Calu3 (cell line): ENCODE data around the gene RAP1GAP. TPM values are rescaled to one million over a fixed set of nuclear protein-coding genes. Genes with fewer than 3 reads are reported as not detected.

Experiments used
- BruUV-seq: library from RNA; stranded (reverse); fragments of 400-500 nt; replicated peaks from 2 replicates; lab custom pipeline; 2021; lab: Mats Ljungman, UMichigan
- CTCF ChIA-PET: fragments of 300-600 bp; sonication (Branson Sonifier 250); formaldehyde crosslinking; loops from one replicate; lab custom pipeline; 2022; ENCODE audit warnings: antibody characterized with exemption; lab: Charles Lee
- DNase-seq: peaks from one replicate; pipeline ENCODE4 v3.0.0; 2022
- H3K27ac Mint-ChIP-seq: one replicate; pipeline ENCODE4 v1.8.0; 2022; ENCODE audit warnings: mixed read lengths; ENCODE audit not compliant: unreplicated experiment
- H3K27me3 Mint-ChIP-seq: one replicate; pipeline ENCODE4 v1.8.0; 2022; ENCODE audit warnings: mixed read lengths; ENCODE audit not compliant: unreplicated experiment
- H3K36me3 Mint-ChIP-seq: one replicate; pipeline ENCODE4 v1.8.0; 2022; ENCODE audit warnings: mild to moderate bottlenecking, moderate library complexity, mixed read lengths; ENCODE audit not compliant: insufficient read depth, unreplicated experiment
- H3K4me1 Mint-ChIP-seq: one replicate; pipeline ENCODE4 v1.8.0; 2022; ENCODE audit warnings: mild to moderate bottlenecking, low read depth, mixed read lengths; ENCODE audit not compliant: unreplicated experiment
- H3K4me3 Mint-ChIP-seq: one replicate; pipeline ENCODE4 v1.8.0; 2022; ENCODE audit warnings: mild to moderate bottlenecking, low read depth, moderate library complexity, mixed read lengths; ENCODE audit not compliant: unreplicated experiment
- H3K9me3 Mint-ChIP-seq: one replicate; pipeline ENCODE4 v1.8.0; 2022; ENCODE audit warnings: low read depth, mixed read lengths; ENCODE audit not compliant: unreplicated experiment
- intact Hi-C: fragments of 100-400 bp; cut with micrococcal nuclease; formaldehyde crosslinking; loops from one replicate; pipeline ENCODE4 v1.10.0; 2022; ENCODE audit not compliant: unreplicated experiment
- total RNA-seq: library from RNA; stranded (reverse); gene quantifications from 2 replicates; pipeline ENCODE4 v1.2.3, GENCODE V29; 2022
- TF ChIP-seq, protein P1 (sequence below): fragments of 200-600 bp; IDR thresholded peaks from one replicate; pipeline ENCODE4 v1.8.0; 2022; ENCODE audit warnings: antibody characterized with exemption; ENCODE audit not compliant: unreplicated experiment

The RAP1GAP gene
- total RNA-seq, 1 experiment from 2014 or later, result 23.8 TPM

GRCh38 chr1:21637514-21637913 is 31.6 kb downstream of the RAP1GAP start:
- Mint-ChIP-seq H3K36me3 (peaks cover 20% of the 10 kb centered on the region), H3K4me3 (no peak overlapping the region), H3K27ac (no peak overlapping the region), H3K27me3 (no peaks in the 10 kb centered on the region), H3K9me3 (no peaks in the 10 kb centered on the region), H3K4me1 (peaks cover 40% of the 10 kb centered on the region)
- no TSS peak for BruUV-seq
- TF ChIP-seq, protein P1, sequence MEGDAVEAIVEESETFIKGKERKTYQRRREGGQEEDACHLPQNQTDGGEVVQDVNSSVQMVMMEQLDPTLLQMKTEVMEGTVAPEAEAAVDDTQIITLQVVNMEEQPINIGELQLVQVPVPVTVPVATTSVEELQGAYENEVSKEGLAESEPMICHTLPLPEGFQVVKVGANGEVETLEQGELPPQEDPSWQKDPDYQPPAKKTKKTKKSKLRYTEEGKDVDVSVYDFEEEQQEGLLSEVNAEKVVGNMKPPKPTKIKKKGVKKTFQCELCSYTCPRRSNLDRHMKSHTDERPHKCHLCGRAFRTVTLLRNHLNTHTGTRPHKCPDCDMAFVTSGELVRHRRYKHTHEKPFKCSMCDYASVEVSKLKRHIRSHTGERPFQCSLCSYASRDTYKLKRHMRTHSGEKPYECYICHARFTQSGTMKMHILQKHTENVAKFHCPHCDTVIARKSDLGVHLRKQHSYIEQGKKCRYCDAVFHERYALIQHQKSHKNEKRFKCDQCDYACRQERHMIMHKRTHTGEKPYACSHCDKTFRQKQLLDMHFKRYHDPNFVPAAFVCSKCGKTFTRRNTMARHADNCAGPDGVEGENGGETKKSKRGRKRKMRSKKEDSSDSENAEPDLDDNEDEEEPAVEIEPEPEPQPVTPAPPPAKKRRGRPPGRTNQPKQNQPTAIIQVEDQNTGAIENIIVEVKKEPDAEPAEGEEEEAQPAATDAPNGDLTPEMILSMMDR, result no peak
- intact Hi-C loops, result no loop called here
- CTCF ChIA-PET, result interaction anchor here (0.5 kb wide), 1 partner anchor 357 kb away, joined by 3 read pairs; no protein-coding TSS in a partner anchor
- no peak for DNase-seq

DNA sequence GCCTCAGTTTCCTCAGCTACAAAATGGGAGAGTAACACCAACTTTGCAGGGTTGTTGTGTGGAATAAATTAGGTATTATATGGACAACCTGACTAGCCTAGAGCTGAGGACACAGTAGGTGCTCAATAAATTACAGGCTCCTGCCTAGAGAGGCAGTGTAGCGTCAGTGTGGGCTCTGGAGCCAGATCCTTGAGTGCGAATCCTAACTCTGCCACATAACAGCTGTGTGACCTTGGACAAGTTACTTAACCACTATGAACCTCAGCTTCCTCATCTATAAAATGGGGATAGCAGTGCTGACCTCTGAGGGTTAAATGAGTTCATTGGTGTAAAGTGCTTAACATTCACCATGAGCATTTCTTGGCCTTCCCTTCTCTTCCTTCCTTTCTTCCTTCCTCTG is 33.1 kb downstream of the RAP1GAP start:
- BruUV-seq, result no TSS peak
- TF ChIP-seq, protein P1, result no peak
- Mint-ChIP-seq H3K9me3 (no peaks in the 10 kb centered on the region), H3K36me3 (peaks cover 20% of the 10 kb centered on the region), H3K4me3 (no peak overlapping the region), H3K27me3 (no peaks in the 10 kb centered on the region), H3K4me1 (peaks cover 40% of the 10 kb centered on the region), H3K27ac (peak overlapping the region; percentile 73)
- CTCF ChIA-PET, result no interaction called here
- DNase-seq, result no peak
- intact Hi-C loops, result no loop called here

- peaks cover 20% of the 10 kb centered on the region for H3K36me3 Mint-ChIP-seq
- H3K4me1 Mint-ChIP-seq, result peaks cover 33% of the 10 kb centered on the region
- H3K9me3 Mint-ChIP-seq, result no peaks in the 10 kb centered on the region
- peak overlapping the region; percentile 80 for H3K27ac Mint-ChIP-seq
- intact Hi-C loops, result no loop called here
- BruUV-seq, result no TSS peak
- no peak for DNase-seq
- H3K4me3 Mint-ChIP-seq, result no peak overlapping the region
- H3K27me3 Mint-ChIP-seq, result no peaks in the 10 kb centered on the region
- CTCF ChIA-PET, result interaction anchor here (0.7 kb wide), 1 partner anchor 110 kb away, joined by 3 read pairs; no protein-coding TSS in a partner anchor
- TF ChIP-seq, protein P1, result no peak
These were observed 34.2 kb downstream of the RAP1GAP start for GRCh38 chr1:21634806-21635535.

- H3K4me3 Mint-ChIP-seq, result no peak overlapping the region
- TF ChIP-seq, protein P1, result no peak
- H3K9me3 Mint-ChIP-seq, result no peaks in the 10 kb centered on the region
- H3K4me1 Mint-ChIP-seq, result peaks cover 26% of the 10 kb centered on the region
- peak overlapping the region; percentile 80 for H3K27ac Mint-ChIP-seq
- BruUV-seq, result no TSS peak
- DNase-seq, result peak; percentile 65
- H3K36me3 Mint-ChIP-seq, result peaks cover 20% of the 10 kb centered on the region
- CTCF ChIA-PET, result interaction anchor here (0.6 to 0.7 kb wide), 2 partner anchors 111 to 257 kb away, joined by 3 to 6 read pairs; no protein-coding TSS in a partner anchor
- intact Hi-C loops, result no loop called here
- H3K27me3 Mint-ChIP-seq, result no peaks in the 10 kb centered on the region
These were observed 35.0 kb downstream of the RAP1GAP start for GRCh38 chr1:21633992-21634805.
